HepG2 (cell line): ENCODE results near the gene ANKRD31. TPM values are rescaled to one million over a fixed set of nuclear protein-coding genes. Genes with fewer than 3 reads are reported as not detected.

Experiments used
- FOXA1 ChIP-seq, 2 experiments: fragments of 450-650 bp in 1 of 2; sonication (generic) in 1 of 2; formaldehyde crosslinking in 1 of 2; IDR thresholded peaks; 2 replicates each; pipeline versions ENCODE4 v1.4.0 to v1.6.1; 2016 to 2020; ENCODE audit warnings: missing genetic modification reagents in 1 of 2
- PCBP2 ChIP-seq: fragments of 200-400 bp; formaldehyde crosslinking; optimal IDR thresholded peaks from 2 replicates; pipeline ENCODE3; 2018; ENCODE audit warnings: low read length, low read depth; ENCODE audit not compliant: poor library complexity, severe bottlenecking
- ZNF138 ChIP-seq: sonication (generic); formaldehyde crosslinking; IDR thresholded peaks from 2 replicates; pipeline ENCODE4 v1.5.0; 2020; ENCODE audit warnings: mild to moderate bottlenecking, low read depth, missing genetic modification reagents
- ZNF543 ChIP-seq: sonication (generic); formaldehyde crosslinking; IDR thresholded peaks from 2 replicates; pipeline ENCODE4 v1.4.0; 2020; ENCODE audit warnings: mild to moderate bottlenecking, missing genetic modification reagents
- polyA plus RNA-seq, 8 experiments: library from polyadenylated mRNA; depleted of rRNA in 3 of 8; stranded (reverse) in 7 of 8; unstranded in 1 of 8; fragments of >200 nt; fragmentation: Illumina TruSeq in 4 of 8; extraction: Trizol in 4 of 8; gene quantifications; 2 replicates each; pipeline versions ENCODE4 v1.2.1 to v1.2.3, GENCODE V29; 2011 to 2016; ENCODE audit warnings: low read depth in 4 of 8, missing spikeins in 1 of 8, mixed read lengths in 1 of 8; ENCODE audit not compliant: insufficient read depth in 1 of 8
- total RNA-seq, 5 experiments: library from RNA; depleted of rRNA; stranded (reverse); fragments of >200 nt; fragmentation: Illumina TruSeq; extraction: Trizol; gene quantifications; 2 replicates each; pipeline ENCODE4 v1.2.3, GENCODE V29; 2016; ENCODE audit warnings: low read depth in 1 of 5
- TF ChIP-seq, protein P1 (sequence below): sonication (generic); formaldehyde crosslinking; conservative IDR thresholded peaks from 2 replicates; pipeline ENCODE4 v1.4.0; 2020; ENCODE audit warnings: missing genetic modification reagents
- TF ChIP-seq, protein P2 (sequence below): sonication (generic); formaldehyde crosslinking; IDR thresholded peaks from 2 replicates; pipeline ENCODE4 v1.5.0; 2020; ENCODE audit warnings: mild to moderate bottlenecking, missing genetic modification reagents, moderate library complexity
- TF ChIP-seq, protein P3 (sequence below), 2 experiments: sonication (generic) in 1 of 2; formaldehyde crosslinking in 1 of 2; IDR thresholded peaks; 2 replicates each; pipeline versions ENCODE4 v1.4.0 to v1.6.1; 2016 to 2020; ENCODE audit warnings: borderline replicate concordance in 1 of 2, low read depth in 1 of 2, mild to moderate bottlenecking in 1 of 2, missing genetic modification reagents in 1 of 2
- TF ChIP-seq, protein P4 (sequence below): sonication (generic); formaldehyde crosslinking; IDR thresholded peaks from 2 replicates; pipeline ENCODE4 v1.9.0; 2021; ENCODE audit warnings: mild to moderate bottlenecking, missing genetic modification reagents

The ANKRD31 gene
- total and polyA plus RNA-seq, 2 of the 13 experiments (the other 11 are each of a cell fraction or from before 2014, with no cell fraction given), result 0.01 to 0.09 TPM

DNA sequence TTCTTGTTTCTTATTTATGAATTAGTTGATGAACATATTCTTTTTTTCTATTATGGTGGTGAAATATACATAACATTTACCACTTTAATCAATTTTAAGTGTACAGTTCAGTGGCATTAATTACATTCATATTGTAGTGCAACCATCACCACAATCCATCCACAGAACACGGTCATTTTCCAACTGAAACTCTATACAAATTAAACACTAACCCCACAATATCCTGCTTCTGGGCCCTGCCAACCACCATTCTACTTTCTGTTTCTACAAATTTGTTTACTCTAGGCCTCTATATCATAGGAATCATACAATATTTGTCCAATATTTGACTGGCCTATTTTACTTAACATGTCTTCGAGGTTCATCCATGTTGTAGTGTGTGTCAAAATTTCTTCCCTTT is 191.6 kb downstream of the ANKRD31 start (continued):
- TF ChIP-seq, protein P1, sequence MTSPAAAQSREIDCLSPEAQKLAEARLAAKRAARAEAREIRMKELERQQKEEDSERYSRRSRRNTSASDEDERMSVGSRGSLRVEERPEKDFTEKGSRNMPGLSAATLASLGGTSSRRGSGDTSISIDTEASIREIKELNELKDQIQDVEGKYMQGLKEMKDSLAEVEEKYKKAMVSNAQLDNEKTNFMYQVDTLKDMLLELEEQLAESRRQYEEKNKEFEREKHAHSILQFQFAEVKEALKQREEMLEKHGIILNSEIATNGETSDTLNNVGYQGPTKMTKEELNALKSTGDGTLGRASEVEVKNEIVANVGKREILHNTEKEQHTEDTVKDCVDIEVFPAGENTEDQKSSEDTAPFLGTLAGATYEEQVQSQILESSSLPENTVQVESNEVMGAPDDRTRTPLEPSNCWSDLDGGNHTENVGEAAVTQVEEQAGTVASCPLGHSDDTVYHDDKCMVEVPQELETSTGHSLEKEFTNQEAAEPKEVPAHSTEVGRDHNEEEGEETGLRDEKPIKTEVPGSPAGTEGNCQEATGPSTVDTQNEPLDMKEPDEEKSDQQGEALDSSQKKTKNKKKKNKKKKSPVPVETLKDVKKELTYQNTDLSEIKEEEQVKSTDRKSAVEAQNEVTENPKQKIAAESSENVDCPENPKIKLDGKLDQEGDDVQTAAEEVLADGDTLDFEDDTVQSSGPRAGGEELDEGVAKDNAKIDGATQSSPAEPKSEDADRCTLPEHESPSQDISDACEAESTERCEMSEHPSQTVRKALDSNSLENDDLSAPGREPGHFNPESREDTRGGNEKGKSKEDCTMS (CRISPR knock-in tag), result no peak
- no peak for TF ChIP-seq FOXA1 (IDR thresholded peaks at IDR 0.05)
- TF ChIP-seq FOXA1 (CRISPR knock-in tag; IDR thresholded peaks at IDR 0.05), result no peak
- TF ChIP-seq, protein P2, sequence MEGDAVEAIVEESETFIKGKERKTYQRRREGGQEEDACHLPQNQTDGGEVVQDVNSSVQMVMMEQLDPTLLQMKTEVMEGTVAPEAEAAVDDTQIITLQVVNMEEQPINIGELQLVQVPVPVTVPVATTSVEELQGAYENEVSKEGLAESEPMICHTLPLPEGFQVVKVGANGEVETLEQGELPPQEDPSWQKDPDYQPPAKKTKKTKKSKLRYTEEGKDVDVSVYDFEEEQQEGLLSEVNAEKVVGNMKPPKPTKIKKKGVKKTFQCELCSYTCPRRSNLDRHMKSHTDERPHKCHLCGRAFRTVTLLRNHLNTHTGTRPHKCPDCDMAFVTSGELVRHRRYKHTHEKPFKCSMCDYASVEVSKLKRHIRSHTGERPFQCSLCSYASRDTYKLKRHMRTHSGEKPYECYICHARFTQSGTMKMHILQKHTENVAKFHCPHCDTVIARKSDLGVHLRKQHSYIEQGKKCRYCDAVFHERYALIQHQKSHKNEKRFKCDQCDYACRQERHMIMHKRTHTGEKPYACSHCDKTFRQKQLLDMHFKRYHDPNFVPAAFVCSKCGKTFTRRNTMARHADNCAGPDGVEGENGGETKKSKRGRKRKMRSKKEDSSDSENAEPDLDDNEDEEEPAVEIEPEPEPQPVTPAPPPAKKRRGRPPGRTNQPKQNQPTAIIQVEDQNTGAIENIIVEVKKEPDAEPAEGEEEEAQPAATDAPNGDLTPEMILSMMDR (CRISPR knock-in tag), result no peak
- TF ChIP-seq, protein P3, sequence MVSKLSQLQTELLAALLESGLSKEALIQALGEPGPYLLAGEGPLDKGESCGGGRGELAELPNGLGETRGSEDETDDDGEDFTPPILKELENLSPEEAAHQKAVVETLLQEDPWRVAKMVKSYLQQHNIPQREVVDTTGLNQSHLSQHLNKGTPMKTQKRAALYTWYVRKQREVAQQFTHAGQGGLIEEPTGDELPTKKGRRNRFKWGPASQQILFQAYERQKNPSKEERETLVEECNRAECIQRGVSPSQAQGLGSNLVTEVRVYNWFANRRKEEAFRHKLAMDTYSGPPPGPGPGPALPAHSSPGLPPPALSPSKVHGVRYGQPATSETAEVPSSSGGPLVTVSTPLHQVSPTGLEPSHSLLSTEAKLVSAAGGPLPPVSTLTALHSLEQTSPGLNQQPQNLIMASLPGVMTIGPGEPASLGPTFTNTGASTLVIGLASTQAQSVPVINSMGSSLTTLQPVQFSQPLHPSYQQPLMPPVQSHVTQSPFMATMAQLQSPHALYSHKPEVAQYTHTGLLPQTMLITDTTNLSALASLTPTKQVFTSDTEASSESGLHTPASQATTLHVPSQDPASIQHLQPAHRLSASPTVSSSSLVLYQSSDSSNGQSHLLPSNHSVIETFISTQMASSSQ (IDR thresholded peaks at IDR 0.05; ENCODE audit: low read depth), result no peak
- TF ChIP-seq, protein P3 (CRISPR knock-in tag; IDR thresholded peaks at IDR 0.05; ENCODE audit: borderline replicate concordance), result no peak
- no peak for TF ChIP-seq ZNF138 (CRISPR knock-in tag)
- no peak for TF ChIP-seq PCBP2
- TF ChIP-seq, protein P4, sequence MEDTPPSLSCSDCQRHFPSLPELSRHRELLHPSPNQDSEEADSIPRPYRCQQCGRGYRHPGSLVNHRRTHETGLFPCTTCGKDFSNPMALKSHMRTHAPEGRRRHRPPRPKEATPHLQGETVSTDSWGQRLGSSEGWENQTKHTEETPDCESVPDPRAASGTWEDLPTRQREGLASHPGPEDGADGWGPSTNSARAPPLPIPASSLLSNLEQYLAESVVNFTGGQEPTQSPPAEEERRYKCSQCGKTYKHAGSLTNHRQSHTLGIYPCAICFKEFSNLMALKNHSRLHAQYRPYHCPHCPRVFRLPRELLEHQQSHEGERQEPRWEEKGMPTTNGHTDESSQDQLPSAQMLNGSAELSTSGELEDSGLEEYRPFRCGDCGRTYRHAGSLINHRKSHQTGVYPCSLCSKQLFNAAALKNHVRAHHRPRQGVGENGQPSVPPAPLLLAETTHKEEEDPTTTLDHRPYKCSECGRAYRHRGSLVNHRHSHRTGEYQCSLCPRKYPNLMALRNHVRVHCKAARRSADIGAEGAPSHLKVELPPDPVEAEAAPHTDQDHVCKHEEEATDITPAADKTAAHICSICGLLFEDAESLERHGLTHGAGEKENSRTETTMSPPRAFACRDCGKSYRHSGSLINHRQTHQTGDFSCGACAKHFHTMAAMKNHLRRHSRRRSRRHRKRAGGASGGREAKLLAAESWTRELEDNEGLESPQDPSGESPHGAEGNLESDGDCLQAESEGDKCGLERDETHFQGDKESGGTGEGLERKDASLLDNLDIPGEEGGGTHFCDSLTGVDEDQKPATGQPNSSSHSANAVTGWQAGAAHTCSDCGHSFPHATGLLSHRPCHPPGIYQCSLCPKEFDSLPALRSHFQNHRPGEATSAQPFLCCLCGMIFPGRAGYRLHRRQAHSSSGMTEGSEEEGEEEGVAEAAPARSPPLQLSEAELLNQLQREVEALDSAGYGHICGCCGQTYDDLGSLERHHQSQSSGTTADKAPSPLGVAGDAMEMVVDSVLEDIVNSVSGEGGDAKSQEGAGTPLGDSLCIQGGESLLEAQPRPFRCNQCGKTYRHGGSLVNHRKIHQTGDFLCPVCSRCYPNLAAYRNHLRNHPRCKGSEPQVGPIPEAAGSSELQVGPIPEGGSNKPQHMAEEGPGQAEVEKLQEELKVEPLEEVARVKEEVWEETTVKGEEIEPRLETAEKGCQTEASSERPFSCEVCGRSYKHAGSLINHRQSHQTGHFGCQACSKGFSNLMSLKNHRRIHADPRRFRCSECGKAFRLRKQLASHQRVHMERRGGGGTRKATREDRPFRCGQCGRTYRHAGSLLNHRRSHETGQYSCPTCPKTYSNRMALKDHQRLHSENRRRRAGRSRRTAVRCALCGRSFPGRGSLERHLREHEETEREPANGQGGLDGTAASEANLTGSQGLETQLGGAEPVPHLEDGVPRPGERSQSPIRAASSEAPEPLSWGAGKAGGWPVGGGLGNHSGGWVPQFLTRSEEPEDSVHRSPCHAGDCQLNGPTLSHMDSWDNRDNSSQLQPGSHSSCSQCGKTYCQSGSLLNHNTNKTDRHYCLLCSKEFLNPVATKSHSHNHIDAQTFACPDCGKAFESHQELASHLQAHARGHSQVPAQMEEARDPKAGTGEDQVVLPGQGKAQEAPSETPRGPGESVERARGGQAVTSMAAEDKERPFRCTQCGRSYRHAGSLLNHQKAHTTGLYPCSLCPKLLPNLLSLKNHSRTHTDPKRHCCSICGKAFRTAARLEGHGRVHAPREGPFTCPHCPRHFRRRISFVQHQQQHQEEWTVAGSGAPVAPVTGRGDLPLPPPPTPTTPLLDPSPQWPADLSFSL (CRISPR knock-in tag), result no peak
- TF ChIP-seq ZNF543 (CRISPR knock-in tag), result no peak
